ENCODE data around the gene SNX11. TPM values are rescaled to one million over a fixed set of nuclear protein-coding genes. Genes with fewer than 3 reads are reported as not detected.
A peak's percentile ranks its signal among the peaks of the same experiment; 100 is the strongest.
"Not testable (repeated sequence)": the region's sequence is repeated elsewhere in the genome, so short reads cannot be mapped to it uniquely, and the experiment has no call there.

SNX11 gene
- total RNA-seq, 4 donors from 2014 or later, result 10.1 to 19.1 (median 18.4) TPM

- ATAC-seq (ENCODE audit: low FRiP score) (no peak), DNase-seq (ENCODE audit: low spot score) (no peak)
- TF ChIP-seq CTCF (IDR thresholded peaks at IDR 0.05), result no peak
These were observed 41.4 kb upstream of the SNX11 start for GRCh38 chr17:48066192-48066591.

DNA sequence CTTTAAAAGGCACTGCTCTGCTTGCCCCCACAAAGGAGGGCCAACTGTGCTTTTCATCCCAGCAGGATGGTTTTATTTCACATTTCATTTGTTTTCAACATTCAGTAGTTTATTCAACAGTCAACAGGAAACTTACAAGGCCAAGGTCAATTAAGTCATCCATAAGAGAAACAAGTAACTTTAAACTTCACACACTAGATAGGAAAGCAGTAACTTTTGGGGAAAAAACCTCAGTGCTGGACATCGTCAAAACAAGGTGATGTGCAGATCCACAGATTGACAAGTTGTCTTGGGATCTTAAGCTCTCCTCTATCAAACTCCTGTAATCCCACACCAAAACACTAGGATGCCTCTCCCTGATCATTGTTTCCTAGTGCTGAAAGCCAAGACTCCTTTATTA is 40.9 kb upstream of the SNX11 start:
- ATAC-seq (ENCODE audit: low FRiP score) (no peak), DNase-seq (ENCODE audit: low spot score) (no peak)

GRCh38 chr17:48067245-48067644 is 40.3 kb upstream of the SNX11 start:
- DNase-seq (ENCODE audit: low spot score) (no peak), ATAC-seq (ENCODE audit: low FRiP score) (no peak)
- no peak for TF ChIP-seq CTCF (IDR thresholded peaks at IDR 0.05)

More for the DNA sequence above, 40.9 kb upstream of the SNX11 start:
- no peak for TF ChIP-seq CTCF (IDR thresholded peaks at IDR 0.05)

DNA sequence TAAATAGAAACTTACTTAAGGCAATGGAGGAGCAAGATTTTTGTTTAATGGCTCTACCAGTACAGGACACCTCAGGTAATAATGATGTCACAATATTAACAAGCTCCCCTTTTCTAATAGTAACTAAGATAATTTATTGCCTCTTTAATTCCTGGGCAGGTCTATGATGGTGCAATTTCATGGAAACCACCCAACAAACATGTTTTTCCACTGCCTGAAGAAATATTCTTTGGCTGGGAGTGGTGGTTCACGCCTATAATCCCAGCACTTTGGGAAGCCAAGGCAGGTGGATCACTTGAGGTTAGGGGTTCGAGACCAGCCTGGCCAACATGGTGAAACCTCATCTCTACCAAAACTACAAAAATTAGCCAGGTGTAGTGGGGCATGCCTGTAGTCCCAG is 39.8 kb upstream of the SNX11 start:
- not testable (repeated sequence) for DNase-seq (ENCODE audit: low spot score)
- peak; percentile 45 for ATAC-seq (ENCODE audit: low FRiP score)

GRCh38 chr17:48068491-48068961 is 39.0 kb upstream of the SNX11 start:
- no peak for TF ChIP-seq CTCF (IDR thresholded peaks at IDR 0.05)
- DNase-seq (ENCODE audit: low spot score) (no peak), ATAC-seq (ENCODE audit: low FRiP score) (no peak)

DNA sequence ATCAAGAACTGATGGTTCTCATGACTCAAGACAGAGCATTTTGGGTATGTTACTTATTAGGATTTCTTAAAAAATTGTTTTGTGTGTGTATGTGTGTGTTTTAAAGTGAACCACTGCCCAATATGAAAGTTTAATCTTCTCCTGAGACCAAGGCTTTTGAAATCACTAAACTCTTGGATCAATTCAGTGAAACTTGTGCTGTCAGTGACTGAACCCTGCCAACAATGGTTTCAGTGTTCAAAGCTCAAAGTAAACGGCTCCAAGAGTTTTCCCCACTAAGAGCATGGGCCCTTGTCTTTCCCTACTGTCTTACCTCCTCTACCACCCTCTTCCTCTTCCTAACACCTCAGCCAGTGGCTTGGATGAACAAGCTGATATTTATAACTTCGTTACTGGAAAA is 37.4 kb upstream of the SNX11 start:
- ATAC-seq (ENCODE audit: low FRiP score) (no peak), DNase-seq (ENCODE audit: low spot score) (no peak)
- TF ChIP-seq CTCF (IDR thresholded peaks at IDR 0.05), result no peak

DNA sequence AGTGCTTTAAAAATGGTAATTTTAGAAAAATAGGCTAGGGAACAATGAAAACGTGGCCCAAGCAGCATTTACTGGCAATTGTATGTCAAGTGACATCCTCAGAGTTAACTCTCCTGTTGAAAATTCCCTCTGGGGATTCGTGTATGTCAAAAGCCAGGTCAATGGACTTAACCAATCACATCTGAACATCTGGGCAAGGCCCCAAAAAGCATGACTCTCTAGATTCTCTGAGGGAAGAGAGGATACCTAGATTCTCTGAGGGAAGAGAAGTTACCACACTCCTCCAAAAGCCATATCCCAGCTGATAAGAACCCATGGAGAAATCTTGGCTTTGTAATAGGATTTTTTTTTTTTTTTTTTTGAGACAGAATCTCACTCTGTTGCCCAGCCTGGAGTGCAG is 35.9 kb upstream of the SNX11 start:
- ATAC-seq (ENCODE audit: low FRiP score), result no peak
- no peak for DNase-seq (ENCODE audit: low spot score)
- no peak for TF ChIP-seq CTCF (IDR thresholded peaks at IDR 0.05)

DNA sequence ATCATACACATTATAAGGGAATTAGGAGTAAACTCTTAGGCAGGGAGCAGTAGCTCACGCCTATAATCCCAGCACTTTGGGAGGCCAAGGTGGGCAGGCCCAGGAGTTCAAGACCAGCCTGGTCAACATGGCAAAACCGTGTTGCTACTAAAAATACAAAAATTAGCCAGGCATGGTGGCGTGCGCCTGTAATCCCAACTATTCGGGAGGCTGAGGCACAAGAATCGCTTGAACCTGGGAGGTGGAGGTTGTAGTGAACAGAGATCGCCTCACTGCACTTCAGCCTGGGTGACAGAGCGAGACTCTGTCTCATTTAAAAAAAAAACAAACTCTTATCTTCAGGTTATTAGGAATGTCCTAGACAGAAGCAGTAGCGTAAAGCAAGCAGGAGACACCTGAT is 34.8 kb upstream of the SNX11 start:
- not testable (repeated sequence) for DNase-seq (ENCODE audit: low spot score); ATAC-seq (ENCODE audit: low FRiP score)

DNA sequence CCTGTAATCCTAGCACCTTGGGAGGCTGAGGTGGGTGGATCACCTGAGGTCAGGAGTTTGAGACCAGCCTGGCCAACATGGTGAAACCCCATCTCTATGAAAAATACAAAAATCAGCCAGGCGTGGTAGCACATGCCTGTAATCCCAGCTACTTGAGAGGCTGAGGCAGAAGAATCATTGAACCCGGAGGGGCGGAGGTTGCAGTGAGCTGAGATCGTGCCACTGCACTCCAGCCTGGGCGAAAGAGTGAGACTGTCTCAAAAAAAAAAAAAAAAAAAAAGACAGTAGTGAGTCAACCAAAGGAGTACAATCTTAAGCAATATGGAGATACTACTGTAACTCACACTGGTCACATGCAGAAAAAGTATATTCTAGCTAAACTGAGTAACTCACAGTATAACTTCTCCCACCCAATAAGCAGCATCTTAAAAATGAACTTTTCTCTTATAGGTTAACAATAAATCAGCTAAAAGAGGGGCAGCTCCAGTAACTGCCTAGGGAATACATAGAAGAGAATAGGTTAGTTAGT is 33.9 kb upstream of the SNX11 start:
- not testable (repeated sequence) for DNase-seq (ENCODE audit: low spot score); ATAC-seq (ENCODE audit: low FRiP score)
